Fibroblast of the aortic adventitia (primary cell): ENCODE measurements around the gene SLC1A3. TPM values are rescaled to one million over a fixed set of nuclear protein-coding genes. Genes with fewer than 3 reads are reported as not detected.

Experiments used
- DNase-seq: peaks from one replicate; pipeline ENCODE4 v3.0.0-alpha.2; 2010; ENCODE audit warnings: low read depth
- H3K4me3 ChIP-seq: 2 replicates; pipeline ENCODE4 v1.5.1; 2011; ENCODE audit warnings: low read depth, mild to moderate bottlenecking, control low read depth, low read length, moderate library complexity
- CTCF ChIP-seq: IDR thresholded peaks from 2 replicates; pipeline ENCODE4 v1.5.1; 2011; ENCODE audit warnings: mild to moderate bottlenecking, low read length, control low read depth, inconsistent platforms; ENCODE audit not compliant: insufficient read depth
- total RNA-seq: library from RNA; depleted of rRNA; stranded (reverse); fragments of >200 nt; gene quantifications from 2 replicates; pipeline ENCODE4 v1.2.3, GENCODE V29; 2012; ENCODE audit warnings: low replicate concordance

Gene SLC1A3
- total RNA-seq, 1 donor, result 3.7 TPM

DNA sequence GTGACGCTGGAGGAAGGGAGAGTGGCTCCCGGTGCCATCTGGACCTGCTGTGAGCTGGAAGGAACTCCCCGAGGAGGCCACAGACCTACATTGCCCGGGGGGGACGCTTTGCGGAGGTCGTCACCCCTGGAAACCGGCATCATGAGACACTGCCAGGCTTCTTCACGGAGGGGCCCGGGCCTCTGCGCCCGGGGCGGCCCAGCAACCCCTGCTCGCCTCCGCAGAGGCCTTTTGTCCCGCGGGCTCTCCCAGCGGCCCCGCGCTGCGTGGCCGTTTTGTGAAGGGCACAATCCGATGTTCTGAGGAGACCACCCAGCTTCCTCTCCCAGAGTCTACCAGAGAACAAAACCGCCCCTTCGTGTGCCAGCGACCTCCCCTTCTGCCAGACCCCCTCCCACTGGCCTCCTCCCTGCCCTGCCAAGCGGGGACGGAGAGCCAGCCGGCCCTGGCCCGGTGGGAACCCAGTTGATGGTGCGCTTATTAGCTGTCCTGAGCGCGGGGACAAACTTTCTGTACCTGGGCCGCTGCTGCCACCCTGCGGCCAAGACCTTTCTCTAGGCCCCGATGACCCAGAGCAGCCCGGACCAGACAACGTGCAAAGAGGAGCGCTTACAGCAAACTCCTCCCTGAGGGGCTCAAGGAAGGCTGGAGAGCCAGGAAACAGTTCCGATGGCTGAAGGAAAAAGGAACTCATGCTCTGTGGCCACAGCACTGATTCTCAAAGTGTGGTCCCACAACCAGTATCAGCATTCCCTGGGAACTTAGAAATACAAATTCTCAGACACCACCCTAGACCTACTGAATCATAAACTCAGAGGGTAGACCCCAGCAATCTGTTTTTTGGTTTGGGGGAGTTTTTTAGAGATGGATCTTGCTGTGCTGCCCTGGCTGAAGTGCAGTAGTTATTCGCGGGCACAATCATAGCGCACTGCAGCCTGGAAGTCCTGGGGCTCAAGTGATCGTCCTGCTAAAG, 86.7 kb downstream of the SLC1A3 start:
- peak; percentile 75 for TF ChIP-seq CTCF
- peak; percentile 70 for DNase-seq
- H3K4me3 ChIP-seq, result peak overlapping the region; percentile 33

DNA sequence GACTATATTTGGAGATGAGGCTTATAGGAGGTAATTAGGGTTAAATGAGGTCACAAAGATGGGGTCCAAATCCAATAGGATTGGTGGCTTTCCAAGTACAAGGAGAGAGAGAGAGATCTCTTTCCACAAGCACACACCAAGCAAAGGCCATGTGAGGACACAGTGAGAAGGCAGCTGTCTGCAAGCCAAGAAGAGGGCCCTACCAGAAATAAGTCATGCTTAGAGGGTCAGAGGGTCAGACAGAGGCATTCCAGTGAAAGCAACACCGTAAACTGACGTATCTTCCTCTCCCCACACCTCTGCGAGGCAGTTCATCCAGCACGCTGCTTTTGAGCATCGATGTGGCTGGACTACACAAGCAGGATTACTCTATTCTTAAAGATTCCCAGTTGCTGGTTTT, 87.9 kb downstream of the SLC1A3 start:
- no peak for DNase-seq
- no peak overlapping the region for H3K4me3 ChIP-seq
- no peak for TF ChIP-seq CTCF

- H3K4me3 ChIP-seq, result no peak overlapping the region
- peak; percentile 81 for TF ChIP-seq CTCF
- peak; percentile 70 for DNase-seq
These were observed 89.8 kb downstream of the SLC1A3 start for GRCh38 chr5:36696059-36696673.

DNA sequence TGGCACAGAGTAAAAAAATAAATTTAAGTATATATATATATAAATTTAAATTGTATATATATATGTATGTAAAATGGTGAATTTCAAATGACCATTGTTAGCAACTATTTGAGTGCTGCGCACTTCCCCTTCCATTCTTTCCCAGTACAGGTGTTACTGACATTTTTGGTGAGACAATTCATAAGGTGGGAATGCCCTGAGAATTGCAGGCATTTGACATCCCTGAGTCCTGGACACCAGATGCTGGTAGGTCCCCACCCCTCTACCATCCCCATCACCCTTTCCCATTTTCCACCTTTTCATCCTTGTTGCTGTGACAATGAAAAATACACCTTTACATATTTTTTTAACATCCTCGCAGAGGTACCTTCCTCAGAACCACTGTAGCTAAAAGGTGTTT, 91.6 kb downstream of the SLC1A3 start:
- H3K4me3 ChIP-seq, result no peak overlapping the region
- no peak for TF ChIP-seq CTCF
- DNase-seq, result no peak

- TF ChIP-seq CTCF, result no peak
- peak; percentile 27 for DNase-seq
- H3K4me3 ChIP-seq, result no peak overlapping the region
These were observed 94.8 kb downstream of the SLC1A3 start for GRCh38 chr5:36701085-36701698.

DNA sequence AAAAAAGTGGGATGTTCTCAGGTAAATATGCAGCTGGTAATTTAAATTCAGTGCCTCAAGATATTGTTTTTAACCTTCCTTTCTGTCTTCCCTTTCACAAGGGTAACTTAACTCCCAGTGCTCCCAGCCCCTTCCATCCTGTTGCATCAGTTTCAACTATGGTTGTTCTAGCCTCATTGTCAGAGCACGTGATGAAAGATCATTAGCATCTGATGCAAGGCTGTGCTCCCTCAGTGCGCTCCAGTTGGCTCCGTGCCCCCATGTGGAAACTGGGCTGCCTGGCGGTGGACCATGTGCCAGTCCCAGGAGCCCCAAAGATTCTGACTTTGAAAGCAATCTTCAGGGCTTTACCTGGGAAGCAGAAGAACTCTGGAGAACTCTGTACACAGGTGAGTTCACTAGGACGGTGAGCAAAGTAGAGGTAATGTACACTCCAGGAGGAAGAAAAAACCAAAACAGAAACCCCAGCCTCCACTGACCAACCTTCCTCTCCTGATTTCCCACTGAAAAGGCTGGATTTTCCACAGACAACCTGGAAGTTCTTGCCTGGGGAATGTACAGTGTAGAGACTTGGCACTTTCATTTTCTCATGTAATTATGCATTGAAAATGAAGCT, 96.9 kb downstream of the SLC1A3 start:
- H3K4me3 ChIP-seq, result no peak overlapping the region
- DNase-seq, result peak; percentile 65
- no peak for TF ChIP-seq CTCF
